Transverse colon (tissue), 4 donors: ENCODE measurements around the gene IGIP. TPM values are rescaled to one million over a fixed set of nuclear protein-coding genes. Genes with fewer than 3 reads are reported as not detected.

ENCODE experiments used
- DNase-seq: peaks from one replicate; pipeline ENCODE4 v3.0.0-alpha.2; 2019
- H3K27ac ChIP-seq, 4 donors: fragments of 200-600 bp; sonication (generic); 2 replicates each; pipeline ENCODE4 v1.5.1; 2016 to 2018; ENCODE audit warnings: inconsistent platforms in 4 of 4
- H3K27me3 ChIP-seq: fragments of 200-600 bp; sonication (generic); 2 replicates; pipeline ENCODE4 v1.5.1; 2017; ENCODE audit warnings: inconsistent platforms
- H3K36me3 ChIP-seq, 4 donors: fragments of 200-600 bp; sonication (generic); 2 replicates each; pipeline ENCODE4 v1.5.1; 2017 to 2019; ENCODE audit warnings: inconsistent platforms in 4 of 4
- H3K4me1 ChIP-seq, 4 donors: fragments of 200-600 bp; sonication (generic); 2 replicates each; pipeline ENCODE4 v1.5.1; 2017 to 2020; ENCODE audit warnings: inconsistent platforms in 4 of 4
- H3K4me3 ChIP-seq, 4 donors: fragments of 200-600 bp; sonication (generic); 1 replicate in 1 of 4; 2 replicates in 3 of 4; pipeline versions ENCODE4 v1.5.1 to v1.6.1; 2017 to 2019; ENCODE audit warnings: inconsistent platforms in 4 of 4
- H3K9me3 ChIP-seq, 2 donors: fragments of 200-600 bp; sonication (generic); 2 replicates each; pipeline ENCODE4 v1.5.1; 2017 to 2019; ENCODE audit warnings: inconsistent platforms in 2 of 2
- EP300 ChIP-seq: sonication (generic); formaldehyde crosslinking; IDR thresholded peaks from one replicate; pipeline ENCODE4 v1.6.1; 2017; ENCODE audit warnings: antibody characterized with exemption, low read depth
- POLR2A ChIP-seq: fragments of 450-650 bp; IDR thresholded peaks from one replicate; pipeline ENCODE4 v1.6.1; 2016; ENCODE audit warnings: antibody characterized with exemption, mild to moderate bottlenecking, moderate library complexity
- POLR2AphosphoS5 ChIP-seq, 3 donors: sonication (generic); formaldehyde crosslinking; IDR thresholded peaks; one replicate each; pipeline ENCODE4 v1.6.1; 2016; ENCODE audit warnings: antibody characterized with exemption in 3 of 3
- WGBS, 2 donors: methylation state at CpG; one replicate each; pipeline ENCODE4 v1.1.5; 2018; ENCODE audit warnings: low coverage in 1 of 2; 5-methylcytosine and 5-hydroxymethylcytosine counted together
- in situ Hi-C, 4 donors: fragments of 200-750 bp; cut with MboI; loops; one replicate each; pipeline versions ENCODE4 v1.15.0 to v1.15.1; 2017; ENCODE audit warnings: low sequenced_read_pairs in 3 of 4, low pct_ligation_motif_present in 1 of 4, low pct_unique_long_range_greater_than_20kb in 1 of 4
- intact Hi-C: fragments of 100-400 bp; cut with DNase I; formaldehyde crosslinking; loops from one replicate; pipeline ENCODE4 v1.15.1; 2023; ENCODE audit warnings: low total_unique reads
- total RNA-seq, 4 donors: library from RNA; depleted of rRNA; stranded (reverse); fragments of >200 nt; gene quantifications; one replicate each; pipeline ENCODE4 v1.1.0, GENCODE V29; 2016
- TF ChIP-seq, protein P1 (sequence below), 5 experiments: fragments of 200-600 bp in 3 of 5; fragments of 450-650 bp in 2 of 5; sonication (generic) in 3 of 5; IDR thresholded peaks; 1 replicate in 2 of 5; 2 replicates in 3 of 5; pipeline ENCODE4 v1.5.1; 2016 to 2017; ENCODE audit warnings: antibody characterized with exemption in 5 of 5, inconsistent platforms in 3 of 5, mild to moderate bottlenecking in 2 of 5, moderate library complexity in 1 of 5

The IGIP gene
- total RNA-seq, 4 donors from 2014 or later, result 12.8 to 22.4 (median 20.5) TPM

DNA sequence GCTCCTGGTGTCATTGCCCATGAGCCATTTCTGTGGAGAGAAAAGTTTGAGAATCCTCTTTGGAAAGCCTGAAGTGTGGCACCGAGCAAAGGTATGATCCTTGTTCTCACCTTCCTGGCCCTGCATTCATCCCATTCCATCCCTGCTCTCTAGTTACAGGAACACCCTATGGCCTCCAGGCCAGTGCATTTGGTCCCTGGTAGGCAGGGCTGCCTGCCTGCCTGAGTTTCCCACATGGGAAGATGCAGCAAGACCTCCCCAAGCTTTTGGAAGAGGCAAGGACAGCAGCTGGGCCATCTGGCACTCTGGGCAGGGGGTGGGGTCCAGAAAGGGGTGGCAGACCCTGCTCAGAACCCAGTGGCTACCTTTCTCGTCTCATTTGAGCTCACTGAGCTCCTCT is 24.5 kb downstream of the IGIP start:
- 97 to 100% methylated on average over 1 to 2 of the region's 2 CpGs for WGBS, 2 donors
- no peak for TF ChIP-seq EP300
- TF ChIP-seq, protein P1, sequence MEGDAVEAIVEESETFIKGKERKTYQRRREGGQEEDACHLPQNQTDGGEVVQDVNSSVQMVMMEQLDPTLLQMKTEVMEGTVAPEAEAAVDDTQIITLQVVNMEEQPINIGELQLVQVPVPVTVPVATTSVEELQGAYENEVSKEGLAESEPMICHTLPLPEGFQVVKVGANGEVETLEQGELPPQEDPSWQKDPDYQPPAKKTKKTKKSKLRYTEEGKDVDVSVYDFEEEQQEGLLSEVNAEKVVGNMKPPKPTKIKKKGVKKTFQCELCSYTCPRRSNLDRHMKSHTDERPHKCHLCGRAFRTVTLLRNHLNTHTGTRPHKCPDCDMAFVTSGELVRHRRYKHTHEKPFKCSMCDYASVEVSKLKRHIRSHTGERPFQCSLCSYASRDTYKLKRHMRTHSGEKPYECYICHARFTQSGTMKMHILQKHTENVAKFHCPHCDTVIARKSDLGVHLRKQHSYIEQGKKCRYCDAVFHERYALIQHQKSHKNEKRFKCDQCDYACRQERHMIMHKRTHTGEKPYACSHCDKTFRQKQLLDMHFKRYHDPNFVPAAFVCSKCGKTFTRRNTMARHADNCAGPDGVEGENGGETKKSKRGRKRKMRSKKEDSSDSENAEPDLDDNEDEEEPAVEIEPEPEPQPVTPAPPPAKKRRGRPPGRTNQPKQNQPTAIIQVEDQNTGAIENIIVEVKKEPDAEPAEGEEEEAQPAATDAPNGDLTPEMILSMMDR (IDR thresholded peaks at IDR 0.05), result no peak
- no peak for TF ChIP-seq POLR2A
- no peak for TF ChIP-seq POLR2AphosphoS5 (IDR thresholded peaks at IDR 0.05)
- H3K27me3 ChIP-seq, result no peaks in the 10 kb centered on the region
- no peaks in the 10 kb centered on the region for H3K9me3 ChIP-seq
- DNase-seq, result no peak
- in situ Hi-C loops (loop anchor here (10.0 to 25.0 kb wide), 2 partner anchors 75 to 363 kb away; partner anchors contain the start of gene PSD2 (in 3 of the 4)), intact Hi-C loops (loop anchor here (10.0 kb wide), 1 partner anchor 365 kb away; no protein-coding TSS in a partner anchor)
- no peak overlapping the region for H3K4me3 ChIP-seq
- H3K36me3 ChIP-seq, result no peaks in the 10 kb centered on the region
- peaks cover 11 to 22% (median 16%) of the 10 kb centered on the region in 4 donors for H3K4me1 ChIP-seq
- no peak overlapping the region for H3K27ac ChIP-seq

DNA sequence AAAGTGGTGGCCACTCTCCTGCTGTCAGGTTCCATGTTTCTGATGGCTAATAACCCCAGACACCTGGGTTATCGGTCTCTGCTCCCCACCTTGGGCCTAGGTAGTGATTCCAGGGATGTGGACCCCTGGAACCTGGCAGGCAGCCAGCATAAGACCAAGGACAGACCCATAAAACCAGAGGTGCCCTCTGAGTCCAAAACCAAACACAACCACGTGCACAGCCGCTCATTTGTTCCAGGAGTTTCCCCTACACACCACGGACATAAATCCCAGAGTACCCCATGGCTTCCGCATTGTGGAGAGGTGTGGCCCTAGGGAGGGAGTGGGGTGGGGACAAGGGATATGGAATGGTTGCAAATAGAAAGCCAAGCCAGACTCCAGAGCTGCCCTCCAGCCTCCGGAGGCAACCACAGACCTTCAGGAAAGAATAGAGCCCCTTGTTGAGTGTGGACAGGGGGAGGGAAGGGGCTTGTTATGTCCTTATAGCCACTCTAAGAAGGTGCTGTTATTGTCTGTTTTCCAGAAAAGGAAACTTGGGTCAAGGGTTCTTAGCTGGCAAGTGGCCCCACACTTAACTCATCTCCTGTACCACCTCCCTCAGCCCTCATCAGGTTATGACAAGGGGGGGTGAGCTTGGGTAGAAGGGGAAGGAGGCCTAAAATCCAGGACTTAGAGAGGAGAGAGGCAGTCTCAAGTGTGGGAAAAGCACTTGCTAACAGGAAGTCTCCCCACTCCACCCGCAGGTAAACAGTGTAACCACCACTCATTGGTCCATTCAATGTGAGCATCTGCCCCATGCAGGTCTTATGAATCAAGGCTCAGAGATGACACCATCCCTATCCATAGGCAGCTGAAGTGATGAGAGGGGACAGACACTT is 25.6 kb downstream of the IGIP start:
- Histone ChIP-seq H3K27me3 (no peaks in the 10 kb centered on the region), H3K4me1 (peaks cover 1 to 10% (median 5%) of the 10 kb centered on the region in 4 donors), H3K36me3 (no peaks in the 10 kb centered on the region), H3K9me3 (no peaks in the 10 kb centered on the region), H3K4me3 (no peak overlapping the region), H3K27ac (no peak overlapping the region)
- 48 to 76% methylated on average over 4 to 7 of the region's 7 CpGs for WGBS, 2 donors
- in situ Hi-C loops, result loop anchor here (10.0 to 25.0 kb wide), 2 partner anchors 77 to 364 kb away; partner anchors contain the start of gene PSD2 (in 3 of the 4)
- DNase-seq, result no peak
- TF ChIP-seq EP300 (no peak), POLR2A (no peak), POLR2AphosphoS5 (IDR thresholded peaks at IDR 0.05) (no peak)
- TF ChIP-seq, protein P1 (IDR thresholded peaks at IDR 0.05), result no peak
- intact Hi-C loops, result loop anchor here (10.0 kb wide), 1 partner anchor 367 kb away; no protein-coding TSS in a partner anchor

DNA sequence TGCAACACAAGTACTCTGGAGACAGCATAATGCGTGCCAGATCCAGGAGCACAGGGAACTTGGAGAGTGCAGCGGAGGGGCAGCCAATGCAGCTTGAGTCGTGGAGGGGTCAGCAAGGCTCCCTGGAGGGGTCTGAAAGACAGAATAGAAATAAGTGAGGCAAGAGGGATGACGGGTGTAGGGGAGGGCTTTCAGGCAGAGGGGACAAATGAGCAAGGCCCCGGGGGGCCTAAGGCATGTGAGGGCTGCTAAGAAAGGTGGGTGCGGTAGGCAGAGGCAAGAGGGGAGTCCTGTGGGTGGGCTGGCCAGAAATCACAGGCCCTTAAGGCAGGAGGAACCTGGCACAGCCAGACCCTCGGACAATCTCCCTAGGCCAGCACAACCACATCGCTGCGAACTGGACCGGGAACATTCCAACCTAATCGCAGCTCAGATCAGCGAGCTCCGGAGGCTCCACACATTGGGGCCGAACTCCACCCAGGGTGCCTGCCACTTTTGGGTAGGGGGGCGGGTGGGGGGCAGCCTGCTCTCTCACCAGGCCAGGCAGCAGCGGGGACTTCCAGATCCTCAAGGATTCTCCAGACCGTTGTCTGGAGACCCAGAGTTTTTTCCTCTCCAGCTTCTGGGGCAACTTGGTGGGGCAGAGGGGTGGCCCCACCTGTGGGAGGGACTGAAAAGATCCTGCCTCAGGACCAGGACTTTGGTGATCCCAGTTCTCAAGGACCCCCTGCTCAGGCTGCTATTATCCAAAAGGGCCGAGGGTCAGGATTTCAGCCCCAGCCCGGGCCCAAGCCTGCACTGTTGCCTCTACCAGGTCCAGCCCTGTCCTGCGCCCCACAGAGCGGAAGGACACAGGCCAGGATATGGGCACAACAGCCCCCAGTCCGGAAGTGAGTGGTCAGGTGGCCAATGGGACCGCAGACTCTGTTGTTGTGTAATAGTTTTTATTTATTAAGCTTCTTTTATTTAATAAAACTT is 26.6 kb downstream of the IGIP start:
- intact Hi-C loops, result loop anchor here (10.0 kb wide), 1 partner anchor 368 kb away; no protein-coding TSS in a partner anchor
- WGBS, 2 donors, result 83% methylated on average over 4 to 16 of the region's 23 CpGs
- H3K4me1 ChIP-seq, result peaks cover 3 to 13% (median 8%) of the 10 kb centered on the region in 4 donors
- no peak for DNase-seq
- H3K36me3 ChIP-seq, result no peaks in the 10 kb centered on the region
- in situ Hi-C loops, result loop anchor here (10.0 to 25.0 kb wide), 2 partner anchors 78 to 365 kb away; partner anchors contain the start of gene PSD2 (in 3 of the 4)
- TF ChIP-seq, protein P1 (IDR thresholded peaks at IDR 0.05), result no peak
- TF ChIP-seq POLR2AphosphoS5 (IDR thresholded peaks at IDR 0.05), result no peak
- TF ChIP-seq EP300, result no peak
- TF ChIP-seq POLR2A, result no peak
- no peaks in the 10 kb centered on the region for H3K27me3 ChIP-seq
- no peak overlapping the region for H3K4me3 ChIP-seq
- H3K9me3 ChIP-seq, result no peaks in the 10 kb centered on the region
- H3K27ac ChIP-seq, result no peak overlapping the region
